Measurements from ENCODE around the gene EVL. TPM values are rescaled to one million over a fixed set of nuclear protein-coding genes. Genes with fewer than 3 reads are reported as not detected.

The EVL gene
- total RNA-seq, 5 donors from 2014 or later (not counting 1 experiment from before 2014, with no cell fraction given): 1,049 to 1,157 (median 1,125) TPM

DNA sequence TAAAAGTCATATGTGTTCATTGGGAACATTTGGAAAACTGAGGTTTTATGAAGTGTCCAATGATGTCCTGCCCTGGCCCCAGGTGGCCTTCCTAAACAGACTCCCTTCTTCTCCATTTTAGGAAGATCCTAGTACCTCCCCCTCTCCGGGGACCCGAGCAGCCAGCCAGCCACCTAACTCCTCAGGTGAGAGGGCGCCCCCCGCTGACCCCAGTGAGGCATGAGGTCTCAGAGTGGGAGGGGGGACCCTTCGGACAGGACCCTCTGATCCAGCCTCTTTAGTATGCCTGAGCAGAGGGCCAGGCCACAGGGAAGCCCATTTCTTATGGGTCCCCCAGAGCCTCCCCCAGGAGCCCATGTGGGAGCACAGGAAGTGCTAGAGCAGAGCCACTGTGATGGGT is 70.6 kb downstream of the EVL start:
- no peaks in the 10 kb centered on the region for H3K27me3 Mint-ChIP-seq
- H3K36me3 Mint-ChIP-seq: peaks cover 77% of the 10 kb centered on the region
- H3K27ac Mint-ChIP-seq: peak overlapping the region in 1 of 2 donors; percentile 68
- Histone ChIP-seq H3K4me1 (ENCODE audit: control insufficient read depth in 1 of 2, extremely low read depth in 1 of 2, insufficient read depth in 2 of 2, low read length in 2 of 2) (peaks cover 0 to 13% of the 10 kb centered on the region in 2 experiments), H3K27me3 (replicated peaks in 1 of 2; ENCODE audit: control insufficient read depth in 2 of 2, extremely low read depth in 1 of 2, insufficient read depth in 2 of 2, low read length in 1 of 2) (no peaks in the 10 kb centered on the region), H3K9me3 (no peaks in the 10 kb centered on the region), H3K36me3 (ENCODE audit: control insufficient read depth in 2 of 2, extremely low read depth in 1 of 2, insufficient read depth in 1 of 2, low read length in 1 of 2) (peaks cover 41 to 98% of the 10 kb centered on the region in 2 donors), H3K27ac (ENCODE audit: low read length) (no peak overlapping the region), H3K4me3 (ENCODE audit: control insufficient read depth in 1 of 2, extremely low read depth in 1 of 2, low read length in 1 of 2) (no peak overlapping the region)
- CTCF ChIA-PET: no interaction called here
- H3K9me3 Mint-ChIP-seq: no peaks in the 10 kb centered on the region
- POLR2A ChIA-PET: no interaction called here
- DNase-seq: no peak
- no peak for ATAC-seq (replicated peaks in 1 of 4)
- H3K4me3 Mint-ChIP-seq: no peak overlapping the region
- H3K4me1 Mint-ChIP-seq: peaks cover 2 to 16% (median 6%) of the 10 kb centered on the region in 3 donors
- WGBS (ENCODE audit: insufficient coverage): no CpG with 5 or more reads among the region's 5 CpGs

DNA sequence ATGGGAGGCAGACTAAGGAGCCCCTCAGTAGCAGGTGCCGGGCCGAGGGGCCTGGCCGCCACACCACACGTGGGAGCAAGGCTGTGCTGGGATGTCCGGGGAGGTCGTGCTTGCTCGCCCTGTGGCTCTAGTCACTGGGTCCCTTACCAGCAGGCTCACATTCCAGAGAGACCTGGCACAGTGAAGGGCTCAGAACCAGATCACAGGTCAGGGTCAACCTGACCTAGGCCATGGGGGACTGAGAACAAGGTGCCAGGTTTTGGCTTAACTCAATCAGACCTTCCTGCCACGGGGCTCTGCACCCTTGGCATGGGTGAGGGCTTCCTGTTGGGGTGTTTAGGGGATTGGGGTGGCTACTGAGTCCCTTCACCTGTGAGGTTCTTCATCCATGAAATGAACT is 72.0 kb downstream of the EVL start:
- no peaks in the 10 kb centered on the region for H3K9me3 ChIP-seq
- no peaks in the 10 kb centered on the region for H3K27me3 Mint-ChIP-seq
- H3K36me3 Mint-ChIP-seq: peaks cover 73% of the 10 kb centered on the region
- no peak overlapping the region for H3K27ac ChIP-seq (ENCODE audit: low read length)
- no peaks in the 10 kb centered on the region for H3K9me3 Mint-ChIP-seq
- ChIA-PET CTCF (no interaction called here), POLR2A (no interaction called here)
- H3K4me1 ChIP-seq (ENCODE audit: control insufficient read depth in 1 of 2, extremely low read depth in 1 of 2, insufficient read depth in 2 of 2, low read length in 2 of 2): peaks cover 0 to 26% of the 10 kb centered on the region in 2 experiments
- 87% methylated on average over 8 of the region's 8 CpGs for WGBS (ENCODE audit: insufficient coverage)
- H3K4me1 Mint-ChIP-seq: peaks cover 0 to 22% (median 12%) of the 10 kb centered on the region in 3 donors
- H3K36me3 ChIP-seq (ENCODE audit: control insufficient read depth in 2 of 2, extremely low read depth in 1 of 2, insufficient read depth in 1 of 2, low read length in 1 of 2): peaks cover 52 to 98% of the 10 kb centered on the region in 2 donors
- peak overlapping the region in 1 of 2 donors; percentile 34 for H3K27ac Mint-ChIP-seq
- no peak overlapping the region for H3K4me3 Mint-ChIP-seq
- H3K27me3 ChIP-seq (replicated peaks in 1 of 2; ENCODE audit: control insufficient read depth in 2 of 2, extremely low read depth in 1 of 2, insufficient read depth in 2 of 2, low read length in 1 of 2): no peaks in the 10 kb centered on the region
- no peak for ATAC-seq (replicated peaks in 1 of 4)
- DNase-seq: no peak
- H3K4me3 ChIP-seq (ENCODE audit: control insufficient read depth in 1 of 2, extremely low read depth in 1 of 2, low read length in 1 of 2): no peak overlapping the region

DNA sequence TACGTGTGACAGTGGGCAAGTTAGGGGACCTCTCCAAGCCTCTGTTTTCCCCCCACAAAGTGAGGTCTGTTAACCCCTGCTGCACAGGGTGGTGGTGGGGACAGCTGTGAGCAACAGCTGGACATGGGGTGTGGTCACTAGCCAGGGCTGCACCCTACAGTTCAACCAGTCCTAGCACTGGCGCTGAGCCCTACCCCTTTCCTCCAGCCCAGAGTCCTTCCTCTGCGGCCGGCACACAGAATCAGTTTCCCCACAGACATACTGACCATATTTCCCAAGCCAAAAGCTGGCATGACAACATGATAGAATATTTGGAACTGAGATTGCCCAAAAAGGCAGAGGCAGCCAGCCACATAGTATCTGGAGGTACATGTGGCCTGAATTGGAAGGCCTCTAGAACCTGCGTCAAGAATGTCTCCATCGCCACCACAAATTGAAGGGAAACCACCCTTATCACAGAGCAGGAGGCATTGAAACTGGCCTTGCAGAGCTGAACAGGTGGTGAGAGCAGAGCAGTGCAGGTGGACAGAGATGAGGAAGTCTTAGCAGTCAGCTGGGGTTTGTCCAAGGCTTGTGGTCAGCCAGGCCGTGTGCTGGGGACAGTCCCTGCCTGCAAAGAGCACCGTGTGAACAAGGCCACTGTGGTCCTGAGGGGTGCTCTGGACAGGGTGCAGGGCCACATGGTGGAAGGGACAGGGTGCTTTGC is 73.0 kb downstream of the EVL start:
- Histone ChIP-seq H3K27me3 (replicated peaks in 1 of 2; ENCODE audit: control insufficient read depth in 2 of 2, extremely low read depth in 1 of 2, insufficient read depth in 2 of 2, low read length in 1 of 2) (no peaks in the 10 kb centered on the region), H3K4me3 (ENCODE audit: control insufficient read depth in 1 of 2, extremely low read depth in 1 of 2, low read length in 1 of 2) (no peak overlapping the region), H3K9me3 (no peaks in the 10 kb centered on the region), H3K27ac (ENCODE audit: low read length) (no peak overlapping the region), H3K4me1 (ENCODE audit: control insufficient read depth in 1 of 2, extremely low read depth in 1 of 2, insufficient read depth in 2 of 2, low read length in 2 of 2) (peaks cover 0 to 34% of the 10 kb centered on the region in 2 experiments), H3K36me3 (ENCODE audit: control insufficient read depth in 2 of 2, extremely low read depth in 1 of 2, insufficient read depth in 1 of 2, low read length in 1 of 2) (peaks cover 53 to 98% of the 10 kb centered on the region in 2 donors)
- Mint-ChIP-seq H3K27ac (peak overlapping the region; percentile 15 to 34), H3K9me3 (no peaks in the 10 kb centered on the region), H3K4me3 (no peak overlapping the region), H3K36me3 (peaks cover 66% of the 10 kb centered on the region), H3K27me3 (no peaks in the 10 kb centered on the region), H3K4me1 (peaks cover 0 to 24% (median 13%) of the 10 kb centered on the region in 3 donors)
- ATAC-seq (replicated peaks in 1 of 4) (no peak), DNase-seq (no peak)
- ChIA-PET CTCF (no interaction called here), POLR2A (no interaction called here)
- WGBS (ENCODE audit: insufficient coverage): 25% methylated on average over 2 of the region's 8 CpGs

DNA sequence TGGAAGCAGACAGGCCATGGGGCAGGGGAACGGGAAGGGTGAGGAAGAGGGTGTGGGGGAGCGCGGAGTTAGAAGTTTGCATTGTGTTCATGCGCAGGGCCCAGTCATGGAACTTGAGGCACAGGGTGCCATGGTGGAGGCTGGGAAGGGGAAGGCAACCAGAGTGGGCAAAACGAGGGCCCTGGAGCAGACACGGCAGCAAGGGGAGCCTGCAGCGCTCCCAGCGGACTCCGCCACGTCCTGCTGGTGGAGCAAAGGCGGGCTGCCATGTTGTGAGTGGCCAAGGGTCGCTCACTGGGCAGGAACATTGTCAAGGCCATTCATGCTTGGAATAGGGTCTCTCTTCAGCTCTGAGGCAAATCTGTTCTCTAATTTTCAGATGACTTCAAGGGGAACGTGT is 73.7 kb downstream of the EVL start:
- no peak overlapping the region for H3K4me3 Mint-ChIP-seq
- Histone ChIP-seq H3K36me3 (ENCODE audit: control insufficient read depth in 2 of 2, extremely low read depth in 1 of 2, insufficient read depth in 1 of 2, low read length in 1 of 2) (peaks cover 58 to 100% of the 10 kb centered on the region in 2 donors), H3K9me3 (no peaks in the 10 kb centered on the region), H3K27me3 (replicated peaks in 1 of 2; ENCODE audit: control insufficient read depth in 2 of 2, extremely low read depth in 1 of 2, insufficient read depth in 2 of 2, low read length in 1 of 2) (no peaks in the 10 kb centered on the region), H3K27ac (ENCODE audit: low read length) (no peak overlapping the region), H3K4me3 (ENCODE audit: control insufficient read depth in 1 of 2, extremely low read depth in 1 of 2, low read length in 1 of 2) (no peak overlapping the region), H3K4me1 (ENCODE audit: control insufficient read depth in 1 of 2, extremely low read depth in 1 of 2, insufficient read depth in 2 of 2, low read length in 2 of 2) (peaks cover 0 to 40% of the 10 kb centered on the region in 2 experiments)
- ChIA-PET CTCF (no interaction called here), POLR2A (no interaction called here)
- H3K27ac Mint-ChIP-seq: peak overlapping the region; percentile 19 to 53
- H3K9me3 Mint-ChIP-seq: no peaks in the 10 kb centered on the region
- H3K36me3 Mint-ChIP-seq: peaks cover 62% of the 10 kb centered on the region
- H3K4me1 Mint-ChIP-seq: peaks cover 0 to 24% (median 16%) of the 10 kb centered on the region in 3 donors
- DNase-seq (no peak), ATAC-seq (replicated peaks in 1 of 4) (no peak)
- H3K27me3 Mint-ChIP-seq: no peaks in the 10 kb centered on the region
- over 99% methylated on average over 11 of the region's 13 CpGs for WGBS (ENCODE audit: insufficient coverage)

GRCh38 chr14:100140452-100141078 is 75.3 kb downstream of the EVL start:
- WGBS (ENCODE audit: insufficient coverage): 87% methylated on average over 11 of the region's 16 CpGs

DNA sequence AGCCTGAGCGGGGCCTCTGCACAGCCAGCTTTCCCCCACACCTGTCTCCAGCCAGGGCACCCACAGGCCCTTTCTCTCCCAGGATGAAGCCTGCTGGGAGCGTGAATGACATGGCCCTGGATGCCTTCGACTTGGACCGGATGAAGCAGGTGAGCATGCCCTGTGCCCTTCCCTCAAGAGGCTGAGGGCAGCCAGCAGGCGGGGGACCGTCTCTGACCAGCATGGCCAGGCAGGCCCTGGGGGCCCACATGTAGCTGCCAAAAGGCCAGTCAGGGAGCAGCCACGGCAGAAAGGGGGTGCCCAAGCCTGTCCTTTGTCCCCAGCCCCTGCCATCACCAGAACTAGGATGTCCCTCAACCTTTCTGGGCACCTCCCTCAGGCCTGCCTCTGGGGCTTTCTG is 75.9 kb downstream of the EVL start:
- H3K4me1 Mint-ChIP-seq: peaks cover 0 to 30% (median 18%) of the 10 kb centered on the region in 3 donors
- Histone ChIP-seq H3K27me3 (replicated peaks in 1 of 2; ENCODE audit: control insufficient read depth in 2 of 2, extremely low read depth in 1 of 2, insufficient read depth in 2 of 2, low read length in 1 of 2) (no peaks in the 10 kb centered on the region), H3K36me3 (ENCODE audit: control insufficient read depth in 2 of 2, extremely low read depth in 1 of 2, insufficient read depth in 1 of 2, low read length in 1 of 2) (peaks cover 53 to 87% of the 10 kb centered on the region in 2 donors), H3K9me3 (no peaks in the 10 kb centered on the region), H3K27ac (ENCODE audit: low read length) (no peak overlapping the region), H3K4me3 (ENCODE audit: control insufficient read depth in 1 of 2, extremely low read depth in 1 of 2, low read length in 1 of 2) (no peak overlapping the region), H3K4me1 (ENCODE audit: control insufficient read depth in 1 of 2, extremely low read depth in 1 of 2, insufficient read depth in 2 of 2, low read length in 2 of 2) (peaks cover 0 to 59% of the 10 kb centered on the region in 2 experiments)
- no peaks in the 10 kb centered on the region for H3K27me3 Mint-ChIP-seq
- CTCF ChIA-PET: no interaction called here
- no peak for ATAC-seq (replicated peaks in 1 of 4)
- POLR2A ChIA-PET: no interaction called here
- H3K9me3 Mint-ChIP-seq: no peaks in the 10 kb centered on the region
- H3K4me3 Mint-ChIP-seq: no peak overlapping the region
- WGBS (ENCODE audit: insufficient coverage): 95% methylated on average over 6 of the region's 7 CpGs
- H3K27ac Mint-ChIP-seq: no peak overlapping the region
- H3K36me3 Mint-ChIP-seq: peaks cover 45% of the 10 kb centered on the region
- no peak for DNase-seq

More at GRCh38 chr14:100140452-100141078, 75.3 kb downstream of the EVL start:
- Mint-ChIP-seq H3K27me3 (no peaks in the 10 kb centered on the region), H3K27ac (no peak overlapping the region), H3K4me3 (no peak overlapping the region), H3K9me3 (no peaks in the 10 kb centered on the region), H3K4me1 (peaks cover 0 to 25% (median 16%) of the 10 kb centered on the region in 3 donors), H3K36me3 (peaks cover 47% of the 10 kb centered on the region)
- no peaks in the 10 kb centered on the region for H3K9me3 ChIP-seq
- peaks cover 54 to 93% of the 10 kb centered on the region in 2 donors for H3K36me3 ChIP-seq (ENCODE audit: control insufficient read depth in 2 of 2, extremely low read depth in 1 of 2, insufficient read depth in 1 of 2, low read length in 1 of 2)
- ChIA-PET POLR2A (no interaction called here), CTCF (no interaction called here)
- H3K4me1 ChIP-seq (ENCODE audit: control insufficient read depth in 1 of 2, extremely low read depth in 1 of 2, insufficient read depth in 2 of 2, low read length in 2 of 2): peaks cover 0 to 53% of the 10 kb centered on the region in 2 experiments
- H3K27ac ChIP-seq (ENCODE audit: low read length): peak overlapping the region; percentile 7
- no peak for DNase-seq
- ATAC-seq (replicated peaks in 1 of 4): no peak
- no peak overlapping the region for H3K4me3 ChIP-seq (ENCODE audit: control insufficient read depth in 1 of 2, extremely low read depth in 1 of 2, low read length in 1 of 2)
- H3K27me3 ChIP-seq (replicated peaks in 1 of 2; ENCODE audit: control insufficient read depth in 2 of 2, extremely low read depth in 1 of 2, insufficient read depth in 2 of 2, low read length in 1 of 2): no peaks in the 10 kb centered on the region

Data from T-cell (primary cell).